Kidney (tissue), 14 donors: ENCODE results near the gene TMSB15B. TPM values are rescaled to one million over a fixed set of nuclear protein-coding genes. Genes with fewer than 3 reads are reported as not detected.
"Not testable (repeated sequence)": the region's sequence is repeated elsewhere in the genome, so short reads cannot be mapped to it uniquely, and the experiment has no call there.

ENCODE experiments used
- DNase-seq, 5 donors: peaks; one replicate each; pipeline ENCODE4 v3.0.0-alpha.2; 2013 to 2020
- FAIRE-seq: peaks from 2 replicates; lab custom pipeline; 2012; peaks lifted over from hg19 to GRCh38; lab: Jason Lieb, UNC
- H3K27ac ChIP-seq, 2 donors: one replicate each; pipeline ENCODE4 v1.7.0; 2013; ENCODE audit warnings: low read depth in 2 of 2, low read length in 2 of 2, inconsistent platforms in 1 of 2
- H3K27me3 ChIP-seq: one replicate; pipeline ENCODE4 v1.7.1; 2013; ENCODE audit warnings: low read length, inconsistent platforms; ENCODE audit not compliant: control insufficient read depth, insufficient read depth
- H3K36me3 ChIP-seq, 3 donors: one replicate each; pipeline versions ENCODE4 v1.7.0 to v1.7.1; 2013; ENCODE audit warnings: low read length in 3 of 3, control low read depth in 1 of 3, inconsistent platforms in 1 of 3; ENCODE audit not compliant: insufficient read depth in 3 of 3, control insufficient read depth in 2 of 3
- H3K4me1 ChIP-seq, 3 donors: one replicate each; pipeline versions ENCODE4 v1.7.0 to v1.7.1; 2013; ENCODE audit warnings: low read length in 3 of 3, inconsistent platforms in 1 of 3, low read depth in 1 of 3; ENCODE audit not compliant: control insufficient read depth in 2 of 3, insufficient read depth in 2 of 3
- H3K4me3 ChIP-seq, 3 donors: one replicate each; pipeline versions ENCODE4 v1.7.0 to v1.8.1; 2013; ENCODE audit warnings: low read length in 3 of 3, control low read depth in 1 of 3, inconsistent platforms in 1 of 3
- H3K9ac ChIP-seq, 3 donors: one replicate each; pipeline versions ENCODE4 v1.7.0 to v1.7.1; 2013; ENCODE audit warnings: low read length in 3 of 3, control low read depth in 1 of 3, inconsistent platforms in 1 of 3
- H3K9me3 ChIP-seq, 3 donors: one replicate each; pipeline versions ENCODE4 v1.7.0 to v1.7.1; 2013; ENCODE audit warnings: low read length in 3 of 3, control low read depth in 1 of 3, inconsistent platforms in 1 of 3; ENCODE audit not compliant: control insufficient read depth in 2 of 3, insufficient read depth in 1 of 3
- intact Hi-C: fragments of 100-400 bp; cut with DNase I; formaldehyde crosslinking; loops from one replicate; pipeline ENCODE4 v1.11.1; 2022
- polyA plus RNA-seq: library from polyadenylated mRNA; stranded (reverse); fragments of 350-450 nt; fragmentation: Illumina TruSeq; extraction: RNeasy Lipid Tissue Mini Kit (QIAGEN cat#74804); gene quantifications from one replicate; pipeline ENCODE4 v1.2.3, GENCODE V29; 2014; ENCODE audit warnings: low read depth, low replicate concordance; ENCODE audit not compliant: insufficient read depth
- total RNA-seq: library from RNA; stranded (reverse); fragmentation: NEBNext Ultra II Directional; extraction: Animal tissue kit (Norgen Biotek cat#: 25700); gene quantifications from one replicate; pipeline ENCODE4 v1.2.1, GENCODE V29; 2021
- TF ChIP-seq, protein P1 (sequence below): IDR thresholded peaks from 3 replicates; pipeline ENCODE4 v1.5.1; 2012; ENCODE audit warnings: mild to moderate bottlenecking, moderate library complexity, borderline replicate concordance; ENCODE audit not compliant: insufficient read depth; ENCODE audit errors: extremely low read depth
- donor health status: control.
- donor health status: control.
- donor health status: control.
- donor health status: control.
- donor health status: control.
- donor health status: DM: yes; HTN: yes; CAD: no.
- donor health status: Normal renal cell carcinoma (clear cell type).

TMSB15B gene
- total and polyA plus RNA-seq, 2 donors from 2014 or later: 1.7 to 2.0 TPM

DNA sequence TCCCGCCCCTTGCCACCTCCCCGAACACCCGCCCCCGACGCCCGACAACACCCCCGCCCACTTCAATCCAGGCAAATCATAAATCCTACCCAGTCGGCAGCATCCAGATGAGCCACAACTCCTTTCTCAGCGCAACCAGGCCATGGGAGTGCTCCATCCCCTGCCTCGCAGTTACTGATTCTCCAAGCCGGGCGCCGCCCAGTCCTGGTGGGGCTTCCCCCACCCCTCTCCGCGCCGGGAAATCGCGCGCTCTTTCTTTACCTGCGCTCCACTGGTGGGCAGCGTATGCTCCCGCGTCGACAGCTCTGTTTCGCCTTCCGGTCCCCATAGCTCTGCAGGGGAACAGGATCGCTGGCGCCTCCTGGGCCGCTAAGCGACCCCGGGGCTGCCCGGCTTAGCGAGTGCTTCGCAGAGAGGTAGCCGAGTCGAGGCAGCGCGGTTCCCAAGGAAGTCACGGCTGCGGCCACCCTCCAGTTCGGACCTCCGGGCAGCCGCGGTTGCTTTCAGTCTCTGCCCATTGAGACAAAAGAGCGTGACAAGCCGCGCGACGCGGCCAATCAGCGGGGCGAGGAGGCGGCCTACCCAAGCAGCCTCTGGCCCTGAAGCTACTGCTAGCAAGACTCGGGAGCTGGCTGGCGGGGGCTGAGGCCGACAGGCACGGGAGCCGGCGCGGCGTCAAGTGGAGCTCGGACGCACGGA, 43.7 kb upstream of the TMSB15B start:
- Histone ChIP-seq H3K27ac (peak overlapping the region; percentile 22 to 37), H3K9ac (peak overlapping the region in 2 of 3 donors; percentile 24 to 40), H3K4me3 (peak overlapping the region; percentile 50 to 66 (median 58)), H3K4me1 (peaks cover 0 to 3% (median 0%) of the 10 kb centered on the region in 3 donors), H3K36me3 (no peaks in the 10 kb centered on the region), H3K9me3 (no peaks in the 10 kb centered on the region), H3K27me3 (no peaks in the 10 kb centered on the region)
- no peak for FAIRE-seq
- TF ChIP-seq, protein P1, sequence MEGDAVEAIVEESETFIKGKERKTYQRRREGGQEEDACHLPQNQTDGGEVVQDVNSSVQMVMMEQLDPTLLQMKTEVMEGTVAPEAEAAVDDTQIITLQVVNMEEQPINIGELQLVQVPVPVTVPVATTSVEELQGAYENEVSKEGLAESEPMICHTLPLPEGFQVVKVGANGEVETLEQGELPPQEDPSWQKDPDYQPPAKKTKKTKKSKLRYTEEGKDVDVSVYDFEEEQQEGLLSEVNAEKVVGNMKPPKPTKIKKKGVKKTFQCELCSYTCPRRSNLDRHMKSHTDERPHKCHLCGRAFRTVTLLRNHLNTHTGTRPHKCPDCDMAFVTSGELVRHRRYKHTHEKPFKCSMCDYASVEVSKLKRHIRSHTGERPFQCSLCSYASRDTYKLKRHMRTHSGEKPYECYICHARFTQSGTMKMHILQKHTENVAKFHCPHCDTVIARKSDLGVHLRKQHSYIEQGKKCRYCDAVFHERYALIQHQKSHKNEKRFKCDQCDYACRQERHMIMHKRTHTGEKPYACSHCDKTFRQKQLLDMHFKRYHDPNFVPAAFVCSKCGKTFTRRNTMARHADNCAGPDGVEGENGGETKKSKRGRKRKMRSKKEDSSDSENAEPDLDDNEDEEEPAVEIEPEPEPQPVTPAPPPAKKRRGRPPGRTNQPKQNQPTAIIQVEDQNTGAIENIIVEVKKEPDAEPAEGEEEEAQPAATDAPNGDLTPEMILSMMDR: no peak
- intact Hi-C loops: no loop called here
- peak; percentile 74 to 83 (median 82) for DNase-seq

DNA sequence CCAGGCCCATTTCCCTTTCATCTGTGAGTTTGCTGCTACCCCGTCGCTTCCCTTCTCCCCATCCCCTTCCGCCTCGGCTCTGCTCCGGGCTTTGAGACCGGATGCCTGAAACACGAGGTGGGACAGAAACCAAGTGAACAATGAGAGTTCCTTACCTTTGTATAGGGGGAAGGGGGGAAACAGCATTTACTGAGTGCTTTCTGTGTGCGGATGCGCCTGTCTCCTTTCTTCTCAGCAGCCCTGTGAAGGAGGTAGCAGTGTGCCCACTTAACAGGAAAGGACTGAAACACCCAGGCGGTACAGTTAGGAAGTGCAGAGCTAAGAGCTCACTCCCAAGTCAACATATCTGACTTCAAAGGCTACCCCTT, 43.2 kb upstream of the TMSB15B start:
- H3K27ac ChIP-seq: peak overlapping the region; percentile 22 to 37
- no peak for FAIRE-seq

DNA sequence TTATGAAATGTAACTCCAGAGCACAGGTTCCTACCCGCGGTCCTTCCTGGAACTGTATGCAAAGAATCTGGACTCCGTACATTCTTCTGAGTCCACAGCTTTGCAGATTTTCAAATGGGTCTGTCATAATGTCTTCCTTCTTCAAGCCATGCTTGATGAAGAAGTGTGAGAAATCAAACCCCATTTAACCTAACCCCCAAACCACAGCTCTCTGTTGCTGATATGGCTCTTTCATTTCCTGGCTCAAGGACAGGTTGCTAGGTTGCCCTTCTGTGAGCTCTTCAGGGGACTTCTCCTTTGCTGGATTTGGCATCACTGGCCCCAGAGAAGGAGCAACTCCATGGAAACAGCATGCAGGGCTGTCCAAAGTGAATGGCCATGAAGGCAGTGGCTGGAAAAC, 41.9 kb upstream of the TMSB15B start:
- H3K27me3 ChIP-seq, H3K4me1 ChIP-seq, H3K36me3 ChIP-seq, FAIRE-seq, H3K9me3 ChIP-seq, H3K27ac ChIP-seq, H3K4me3 ChIP-seq, DNase-seq, intact Hi-C loops, H3K9ac ChIP-seq: not testable (repeated sequence)

More for the DNA sequence above, 43.2 kb upstream of the TMSB15B start:
- peak in 1 of 5 donors; percentile 54 for DNase-seq
- intact Hi-C loops: no loop called here
- Histone ChIP-seq H3K4me1 (peaks cover 0 to 3% (median 0%) of the 10 kb centered on the region in 3 donors), H3K9me3 (no peaks in the 10 kb centered on the region), H3K27me3 (no peaks in the 10 kb centered on the region), H3K4me3 (peak overlapping the region; percentile 50 to 66 (median 58)), H3K36me3 (no peaks in the 10 kb centered on the region), H3K9ac (peak overlapping the region; percentile 24 to 40 (median 34))
- TF ChIP-seq, protein P1: peak; percentile 33

DNA sequence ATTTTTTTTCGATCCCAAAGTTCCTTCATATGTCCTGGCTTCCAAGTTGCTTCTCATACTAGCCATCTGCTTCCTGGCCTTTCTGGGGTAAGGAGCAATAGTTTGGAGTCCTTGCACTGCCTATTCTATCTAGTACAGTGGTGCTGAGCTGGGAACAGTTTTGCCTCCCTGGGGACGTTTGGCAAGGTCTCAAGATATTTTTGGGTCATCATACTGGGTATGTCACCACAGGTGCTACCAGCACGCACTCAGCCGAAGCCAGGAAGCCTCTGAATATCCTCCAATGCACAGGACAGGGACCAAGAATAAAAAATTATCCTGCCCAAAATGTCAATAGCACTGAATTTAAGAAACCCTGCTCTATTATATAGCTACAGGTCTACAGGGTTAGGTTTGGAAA, 35.4 kb upstream of the TMSB15B start:
- Histone ChIP-seq H3K9me3 (no peaks in the 10 kb centered on the region), H3K27me3 (no peaks in the 10 kb centered on the region), H3K4me3 (no peak overlapping the region), H3K4me1 (no peaks in the 10 kb centered on the region), H3K36me3 (no peaks in the 10 kb centered on the region), H3K9ac (no peak overlapping the region), H3K27ac (no peak overlapping the region)
- no peak for DNase-seq
- intact Hi-C loops: no loop called here
- no peak for FAIRE-seq
- TF ChIP-seq, protein P1: no peak
